HCT116 (cell line): ENCODE measurements around the gene HOXC4. TPM values are rescaled to one million over a fixed set of nuclear protein-coding genes. Genes with fewer than 3 reads are reported as not detected.

Source experiments
- ATAC-seq: fragments of 200-7000 bp; cut with Tn5 transposase; 2 replicates; pipeline ENCODE4 v1.9.1; 2020; ENCODE audit warnings: mild to moderate bottlenecking, moderate library complexity
- BruUV-seq: library from RNA; stranded (reverse); fragments of 400-500 nt; replicated peaks from 2 replicates; lab custom pipeline; 2021; lab: Mats Ljungman, UMichigan
- CTCF ChIA-PET: fragments of 300-600 bp; sonication (Branson Sonifier 250); formaldehyde crosslinking; loops from one replicate; lab custom pipeline; 2021; ENCODE audit warnings: antibody characterized with exemption; lab: Charles Lee
- POLR2A ChIA-PET: fragments of 300-600, 350-600 bp; sonication (Branson Sonifier 250); formaldehyde crosslinking; loops from one replicate; lab custom pipeline; 2021; ENCODE audit warnings: antibody characterized with exemption; lab: Charles Lee
- RAD21 ChIA-PET, 2 experiments: fragments of 300-600 bp; sonication (Branson Sonifier 250); formaldehyde crosslinking; loops; one replicate each; lab custom pipeline; 2023; ENCODE audit warnings: low total read pairs in 2 of 2; ENCODE audit not compliant: uncharacterized antibody in 2 of 2, unreplicated experiment in 2 of 2, low non-redundant PET in 1 of 2; lab: Charles Lee
- DNase-seq: peaks from one replicate; pipeline ENCODE4 v3.0.0-alpha.2; 2010; ENCODE audit warnings: low read depth, low spot score
- H2AFZ ChIP-seq: fragments of 200-600 bp; shearing (Covaris generic), sonication (generic); 2 replicates; pipeline ENCODE4 v1.6.1; 2017; ENCODE audit warnings: low read depth, mixed run types, mixed read lengths, antibody characterized with exemption, low read length; ENCODE audit not compliant: poor library complexity, severe bottlenecking
- H3K27ac ChIP-seq: 2 replicates; pipeline ENCODE4 v1.5.1; 2012; ENCODE audit warnings: low read depth, low read length
- H3K27me3 ChIP-seq: fragments of 200-600 bp; sonication (generic); 2 replicates; pipeline ENCODE4 v1.6.1; 2016; ENCODE audit warnings: mixed run types, low read length, mixed read lengths; ENCODE audit not compliant: insufficient read depth
- H3K36me3 ChIP-seq, 2 experiments: fragments of 200-500 bp in 1 of 2; fragments of 200-600 bp in 1 of 2; sonication (Bioruptor generic) in 1 of 2; sonication (generic) in 1 of 2; 2 replicates each; pipeline versions ENCODE4 v1.5.1 to v1.6.1; 2014 to 2016; ENCODE audit warnings: low read length in 2 of 2, inconsistent platforms in 1 of 2, mixed read lengths in 1 of 2, mixed run types in 1 of 2; ENCODE audit not compliant: insufficient read depth in 2 of 2, control insufficient read depth in 1 of 2
- H3K4me1 ChIP-seq, 2 experiments: fragments of 200-600 bp in 1 of 2; sonication (generic) in 1 of 2; 2 replicates each; pipeline versions ENCODE4 v1.5.1 to v1.6.1; 2012 to 2017; ENCODE audit warnings: low read length in 2 of 2, inconsistent platforms in 1 of 2, mild to moderate bottlenecking in 1 of 2, mixed read lengths in 1 of 2, mixed run types in 1 of 2, moderate library complexity in 1 of 2; ENCODE audit not compliant: insufficient read depth in 2 of 2, control insufficient read depth in 1 of 2
- H3K4me2 ChIP-seq: fragments of 200-600 bp; sonication (generic); 2 replicates; pipeline ENCODE4 v1.6.1; 2017; ENCODE audit warnings: mixed run types, low read length, mixed read lengths
- H3K4me3 ChIP-seq, 2 experiments: fragments of 200-600 bp in 1 of 2; sonication (generic) in 1 of 2; replicated peaks in 1 of 2; 2 replicates each; pipeline ENCODE4 v1.5.1; 2011 to 2016; ENCODE audit warnings: low read length in 2 of 2, control low read depth in 1 of 2, low read depth in 1 of 2, mild to moderate bottlenecking in 1 of 2, mixed read lengths in 1 of 2, mixed run types in 1 of 2
- H3K79me2 ChIP-seq: fragments of 200-600 bp; sonication (generic); 2 replicates; pipeline ENCODE4 v1.6.1; 2017; ENCODE audit warnings: mild to moderate bottlenecking, mixed run types, low read length, moderate library complexity, mixed read lengths; ENCODE audit not compliant: insufficient read depth
- H3K9ac ChIP-seq: fragments of 200-600 bp; sonication (generic); 2 replicates; pipeline ENCODE4 v1.6.1; 2016; ENCODE audit warnings: low read length, mixed read lengths
- H3K9me2 ChIP-seq: fragments of 200-600 bp; sonication (generic), shearing (Covaris generic); 2 replicates; pipeline ENCODE4 v1.6.1; 2017; ENCODE audit warnings: mixed run types, mild to moderate bottlenecking, moderate library complexity; ENCODE audit not compliant: insufficient read depth
- H3K9me3 ChIP-seq, 2 experiments: fragments of 200-500 bp in 1 of 2; fragments of 200-600 bp in 1 of 2; sonication (Bioruptor generic) in 1 of 2; sonication (generic) in 1 of 2; 2 replicates each; pipeline ENCODE4 v1.6.1; 2014 to 2017; ENCODE audit warnings: low read length in 2 of 2, mixed read lengths in 2 of 2, inconsistent platforms in 1 of 2, low read depth in 1 of 2, mild to moderate bottlenecking in 1 of 2, mixed run types in 1 of 2, moderate library complexity in 1 of 2; ENCODE audit not compliant: control insufficient read depth in 1 of 2, insufficient read depth in 1 of 2
- H4K20me1 ChIP-seq: fragments of 200-600 bp; sonication (generic), shearing (Covaris generic); 2 replicates; pipeline ENCODE4 v1.6.1; 2017; ENCODE audit warnings: mixed run types, mild to moderate bottlenecking, moderate library complexity; ENCODE audit not compliant: insufficient read depth
- EGR1 ChIP-seq: IDR thresholded peaks from 2 replicates; pipeline ENCODE4 v1.6.1; 2012; ENCODE audit warnings: low read depth
- EZH2 ChIP-seq: fragments of 200-600 bp; sonication (generic); IDR thresholded peaks from 2 replicates; pipeline ENCODE4 v1.6.1; 2017; ENCODE audit warnings: antibody characterized with exemption, mixed run types
- EZH2phosphoT487 ChIP-seq: fragments of 200-600 bp; IDR thresholded peaks from 2 replicates; pipeline ENCODE4 v1.6.1; 2018; ENCODE audit warnings: antibody characterized with exemption, borderline replicate concordance
- JUND ChIP-seq: IDR thresholded peaks from 2 replicates; pipeline ENCODE4 v1.6.1; 2012
- POLR2AphosphoS5 ChIP-seq: IDR thresholded peaks from 2 replicates; pipeline ENCODE4 v1.6.1; 2011; ENCODE audit warnings: mild to moderate bottlenecking, low read depth, low read length, moderate library complexity
- REST ChIP-seq: IDR thresholded peaks from 2 replicates; pipeline ENCODE4 v1.6.1; 2012; ENCODE audit warnings: low read depth
- SRF ChIP-seq: IDR thresholded peaks from 2 replicates; pipeline ENCODE4 v1.6.1; 2012; ENCODE audit warnings: low read depth
- ZNF274 ChIP-seq: fragments of 200-500 bp; sonication (Bioruptor generic); IDR thresholded peaks from 2 replicates; pipeline ENCODE4 v1.6.1; 2014; ENCODE audit warnings: mild to moderate bottlenecking, low read depth, low read length, inconsistent platforms
- intact Hi-C: fragments of 100-400 bp; cut with micrococcal nuclease; formaldehyde crosslinking; loops from 2 replicates; pipeline ENCODE4 v1.10.0; 2022
- total RNA-seq: library from RNA; stranded (reverse); gene quantifications from one replicate; pipeline ENCODE4 v1.2.1, GENCODE V29; 2021; ENCODE audit not compliant: unreplicated experiment
- TF ChIP-seq, protein P1 (sequence below): IDR thresholded peaks from 2 replicates; pipeline ENCODE4 v1.6.1; 2012

HOXC4 gene
- total RNA-seq, 1 experiment from 2014 or later = 1.5 TPM

DNA sequence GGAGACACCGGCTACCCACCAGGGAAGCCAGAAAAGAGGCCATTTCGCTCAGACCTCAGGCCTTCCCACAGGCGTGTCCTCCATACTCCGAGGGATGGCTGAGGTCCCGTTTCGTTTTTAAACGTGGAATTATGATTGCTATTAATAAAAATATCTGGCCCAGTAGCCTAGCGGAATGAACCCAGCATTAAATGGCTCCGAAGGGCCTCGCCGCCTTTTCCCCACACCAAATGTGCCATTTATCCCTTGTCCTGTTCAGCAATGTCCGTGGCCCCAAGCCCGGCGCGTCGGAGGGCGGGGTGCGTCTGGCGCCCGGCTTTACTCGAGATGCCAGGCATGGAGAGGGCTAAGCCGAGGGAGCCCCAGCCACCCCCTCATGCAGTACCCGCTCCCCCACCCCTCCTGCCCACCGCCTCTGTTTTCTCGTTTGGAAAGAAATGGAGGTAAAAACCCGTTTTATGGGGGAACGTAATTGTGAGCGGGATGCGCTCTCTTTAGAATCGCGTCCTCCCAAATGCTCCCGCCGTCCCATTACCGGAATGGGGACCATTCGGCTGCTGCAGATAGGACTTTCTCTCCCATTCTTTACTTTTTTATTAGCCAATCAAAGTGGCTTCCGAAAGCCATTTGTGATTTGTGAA, 39.1 kb upstream of the HOXC4 start:
- TF ChIP-seq EZH2phosphoT487 = no peak
- no peak for TF ChIP-seq EGR1
- TF ChIP-seq, protein P1, sequence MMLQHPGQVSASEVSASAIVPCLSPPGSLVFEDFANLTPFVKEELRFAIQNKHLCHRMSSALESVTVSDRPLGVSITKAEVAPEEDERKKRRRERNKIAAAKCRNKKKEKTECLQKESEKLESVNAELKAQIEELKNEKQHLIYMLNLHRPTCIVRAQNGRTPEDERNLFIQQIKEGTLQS = no peak
- TF ChIP-seq EZH2 = no peak
- no peak for TF ChIP-seq SRF
- no peak for TF ChIP-seq REST
- no peak for TF ChIP-seq POLR2AphosphoS5
- TF ChIP-seq ZNF274 = no peak
- no peak for TF ChIP-seq JUND
- TF ChIP-seq, all 23 proteins: peak for 0
- no peaks in the 10 kb centered on the region for H3K36me3 ChIP-seq
- H4K20me1 ChIP-seq = no peaks in the 10 kb centered on the region
- RAD21 ChIA-PET = no interaction called here
- DNase-seq (no peak), ATAC-seq (no peak)
- no peak overlapping the region for H3K9ac ChIP-seq
- H3K4me1 ChIP-seq = peaks cover 15 to 24% of the 10 kb centered on the region in 2 experiments
- H3K27ac ChIP-seq = no peak overlapping the region
- intact Hi-C loops = no loop called here
- no TSS peak for BruUV-seq
- H3K4me3 ChIP-seq = no peak overlapping the region
- CTCF ChIA-PET = interaction anchor here (4.3 kb wide), 1 partner anchor 8 kb away, joined by 29 read pairs; no protein-coding TSS in a partner anchor
- H3K4me2 ChIP-seq = no peak overlapping the region
- no peaks in the 10 kb centered on the region for H3K79me2 ChIP-seq
- H3K27me3 ChIP-seq = no peaks in the 10 kb centered on the region
- H3K9me2 ChIP-seq = no peaks in the 10 kb centered on the region
- H2AFZ ChIP-seq = no peak overlapping the region
- H3K9me3 ChIP-seq = no peaks in the 10 kb centered on the region
- POLR2A ChIA-PET = no interaction called here
